Psoas muscle (tissue), 8 donors: Measurements from ENCODE around the gene FOXN4. TPM values are rescaled to one million over a fixed set of nuclear protein-coding genes. Genes with fewer than 3 reads are reported as not detected.

Source experiments
- ATAC-seq, 4 donors: fragments of 200-7000 bp; cut with Tn5 transposase; one replicate each; pipeline ENCODE4 v1.9.1; 2020; ENCODE audit warnings: moderate library complexity in 3 of 4, mild to moderate bottlenecking in 2 of 4
- DNase-seq, 2 donors: peaks; one replicate each; pipeline ENCODE4 v3.0.0-alpha.2; 2020
- H3K27ac ChIP-seq: fragments of 200-600 bp; one replicate; pipeline ENCODE4 v1.8.0; 2022
- H3K27me3 ChIP-seq, 3 donors: fragments of 200-600 bp in 1 of 3; one replicate each; pipeline versions ENCODE4 v1.6.1 to v1.8.0; 2013 to 2022; ENCODE audit warnings: low read length in 2 of 3, mild to moderate bottlenecking in 2 of 3, moderate library complexity in 1 of 3; ENCODE audit not compliant: insufficient read depth in 3 of 3
- H3K36me3 ChIP-seq, 2 donors: fragments of 200-600 bp in 1 of 2; one replicate each; pipeline versions ENCODE4 v1.6.1 to v1.8.0; 2013 to 2022; ENCODE audit warnings: low read depth in 1 of 2, mild to moderate bottlenecking in 1 of 2, moderate library complexity in 1 of 2; ENCODE audit not compliant: insufficient read depth in 1 of 2
- H3K4me1 ChIP-seq: fragments of 200-600 bp; one replicate; pipeline ENCODE4 v1.8.0; 2022
- H3K4me3 ChIP-seq: fragments of 200-600 bp; one replicate; pipeline ENCODE4 v1.8.0; 2022; ENCODE audit warnings: mild to moderate bottlenecking
- H3K9me3 ChIP-seq: fragments of 200-600 bp; one replicate; pipeline ENCODE4 v1.8.0; 2022
- WGBS, 3 donors: extraction: QIAGEN DNeasy Blood & Tissue Kit; methylation state at CpG; one replicate each; pipeline versions ENCODE4 v1.1.6 to v1.1.7; 2013; 5-methylcytosine and 5-hydroxymethylcytosine counted together
- intact Hi-C, 2 donors: fragments of 100-400 bp; cut with DNase I; formaldehyde crosslinking; loops; one replicate each; pipeline versions ENCODE4 v1.11.0 to v1.14.2; 2022
- polyA plus RNA-seq, 3 donors: library from polyadenylated mRNA; stranded (reverse); fragments of 200-250 nt; gene quantifications; one replicate each; pipeline ENCODE4 v1.2.3, GENCODE V29; 2013
- total RNA-seq, 4 donors: library from RNA; stranded (reverse); fragmentation: NEBNext Ultra II Directional in 2 of 4; extraction: Animal tissue kit (Norgen Biotek cat#: 25700) in 2 of 4; gene quantifications; one replicate each; pipeline versions ENCODE4 v1.2.1 to v1.2.4, GENCODE V29; 2021 to 2023
- TF ChIP-seq, protein P1 (sequence below): fragments of 200-600 bp; IDR thresholded peaks from one replicate; pipeline ENCODE4 v1.8.0; 2022; ENCODE audit warnings: antibody characterized with exemption
- donor health status: healthy with polysubstance abuse.
- donor health status: DM: no; HTN: no; CAD: no; lungs with moderate emphysema.
- donor health status: Bipolar disorder and iron deficiency.
- donor health status: healthy.
- donor health status: DM: yes; HTN: yes; CAD: no.
- donor health status: DM: no; HTN: no; CAD: no.
- donor health status: DM: no; HTN: no; CAD: no.
- donor health status: DM: yes; HTN: yes; CAD: no.

FOXN4 gene
- total and polyA plus RNA-seq, 7 donors, result 0.01 to 0.03 TPM; not detected in 5

GRCh38 chr12:109263439-109263838 is 45.6 kb downstream of the FOXN4 start:
- WGBS, 3 donors, result 95 to 98% (median 97%) methylated on average over 3 of the region's 3 CpGs
- H3K27ac ChIP-seq, result no peak overlapping the region
- DNase-seq, result no peak
- peaks cover 6% of the 10 kb centered on the region for H3K4me1 ChIP-seq
- TF ChIP-seq, protein P1, sequence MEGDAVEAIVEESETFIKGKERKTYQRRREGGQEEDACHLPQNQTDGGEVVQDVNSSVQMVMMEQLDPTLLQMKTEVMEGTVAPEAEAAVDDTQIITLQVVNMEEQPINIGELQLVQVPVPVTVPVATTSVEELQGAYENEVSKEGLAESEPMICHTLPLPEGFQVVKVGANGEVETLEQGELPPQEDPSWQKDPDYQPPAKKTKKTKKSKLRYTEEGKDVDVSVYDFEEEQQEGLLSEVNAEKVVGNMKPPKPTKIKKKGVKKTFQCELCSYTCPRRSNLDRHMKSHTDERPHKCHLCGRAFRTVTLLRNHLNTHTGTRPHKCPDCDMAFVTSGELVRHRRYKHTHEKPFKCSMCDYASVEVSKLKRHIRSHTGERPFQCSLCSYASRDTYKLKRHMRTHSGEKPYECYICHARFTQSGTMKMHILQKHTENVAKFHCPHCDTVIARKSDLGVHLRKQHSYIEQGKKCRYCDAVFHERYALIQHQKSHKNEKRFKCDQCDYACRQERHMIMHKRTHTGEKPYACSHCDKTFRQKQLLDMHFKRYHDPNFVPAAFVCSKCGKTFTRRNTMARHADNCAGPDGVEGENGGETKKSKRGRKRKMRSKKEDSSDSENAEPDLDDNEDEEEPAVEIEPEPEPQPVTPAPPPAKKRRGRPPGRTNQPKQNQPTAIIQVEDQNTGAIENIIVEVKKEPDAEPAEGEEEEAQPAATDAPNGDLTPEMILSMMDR, result no peak
- no peak for ATAC-seq
- intact Hi-C loops, result loop anchor here in 1 of 2 donors (5.0 kb wide), 1 partner anchor 151 kb away; no protein-coding TSS in a partner anchor
- H3K9me3 ChIP-seq, result no peaks in the 10 kb centered on the region
- peaks cover 20 to 98% of the 10 kb centered on the region in 2 donors for H3K36me3 ChIP-seq
- no peaks in the 10 kb centered on the region for H3K27me3 ChIP-seq
- H3K4me3 ChIP-seq, result no peak overlapping the region

GRCh38 chr12:109261939-109262338 is 47.1 kb downstream of the FOXN4 start:
- Histone ChIP-seq H3K27ac (no peak overlapping the region), H3K27me3 (no peaks in the 10 kb centered on the region), H3K4me3 (no peak overlapping the region), H3K4me1 (peaks cover 10% of the 10 kb centered on the region), H3K9me3 (no peaks in the 10 kb centered on the region), H3K36me3 (peaks cover 23 to 98% of the 10 kb centered on the region in 2 donors)
- intact Hi-C loops, result loop anchor here in 1 of 2 donors (5.0 kb wide), 1 partner anchor 150 kb away; no protein-coding TSS in a partner anchor
- no peak for DNase-seq
- no peak for ATAC-seq
- 88 to 91% (median 89%) methylated on average over 2 of the region's 2 CpGs for WGBS, 3 donors
- TF ChIP-seq, protein P1, result no peak

DNA sequence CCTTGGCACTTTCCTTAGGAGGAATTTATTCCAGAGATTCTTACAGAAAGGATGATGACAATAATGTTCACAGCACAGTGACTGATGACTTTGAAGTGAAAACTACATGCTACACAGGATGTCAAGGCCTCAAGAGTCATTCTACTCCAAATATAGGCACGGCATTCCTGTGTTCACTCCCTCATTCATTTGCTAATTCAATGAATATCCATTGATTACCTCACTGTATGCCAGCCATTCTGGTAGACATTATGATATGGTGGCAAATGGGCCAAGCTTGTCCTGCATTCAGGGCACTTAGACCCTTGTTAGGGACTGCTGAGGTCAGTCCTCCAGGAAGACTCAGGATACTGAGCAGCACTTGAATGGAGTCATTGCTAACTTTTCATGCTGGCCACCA is 48.0 kb downstream of the FOXN4 start:
- peaks cover 25 to 98% of the 10 kb centered on the region in 2 donors for H3K36me3 ChIP-seq
- H3K27me3 ChIP-seq, result no peaks in the 10 kb centered on the region
- no peak overlapping the region for H3K4me3 ChIP-seq
- intact Hi-C loops, result loop anchor here in 1 of 2 donors (5.0 kb wide), 1 partner anchor 149 kb away; no protein-coding TSS in a partner anchor
- 95 to 100% (median 100%) methylated on average over 1 of the region's 1 CpG for WGBS, 3 donors
- DNase-seq (no peak), ATAC-seq (no peak)
- TF ChIP-seq, protein P1, result no peak
- H3K4me1 ChIP-seq, result peaks cover 10% of the 10 kb centered on the region
- H3K9me3 ChIP-seq, result no peaks in the 10 kb centered on the region
- H3K27ac ChIP-seq, result no peak overlapping the region

DNA sequence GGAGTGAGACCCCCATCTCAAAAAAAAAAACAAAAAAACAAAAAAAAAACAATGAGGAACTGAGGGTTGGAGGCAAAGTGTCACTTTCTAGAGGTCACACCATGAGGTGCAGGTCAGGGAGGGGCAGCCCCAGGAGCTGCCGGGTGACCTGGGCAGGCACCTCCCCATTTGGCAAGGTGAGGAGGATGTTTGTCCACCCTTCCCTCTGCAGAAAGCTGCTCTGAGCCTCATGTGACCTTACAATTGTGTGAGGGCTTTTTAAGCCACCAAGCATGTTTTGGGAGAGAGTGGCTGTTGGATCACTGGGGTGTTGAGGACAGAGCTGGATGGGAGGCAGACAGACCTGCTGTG is 49.6 kb downstream of the FOXN4 start:
- WGBS, 3 donors, result 62 to 83% (median 64%) methylated on average over 1 of the region's 1 CpG
- Histone ChIP-seq H3K36me3 (peaks cover 21 to 98% of the 10 kb centered on the region in 2 donors), H3K4me3 (no peak overlapping the region), H3K27me3 (no peaks in the 10 kb centered on the region), H3K9me3 (no peaks in the 10 kb centered on the region), H3K4me1 (peaks cover 10% of the 10 kb centered on the region), H3K27ac (no peak overlapping the region)
- no peak for ATAC-seq
- no peak for DNase-seq
- TF ChIP-seq, protein P1, result no peak
- intact Hi-C loops, result no loop called here
